ENCODE results near the gene ZNF462. TPM values are rescaled to one million over a fixed set of nuclear protein-coding genes. Genes with fewer than 3 reads are reported as not detected.

The ZNF462 gene
- polyA plus RNA-seq, 10 donors, result 7.7 to 12.9 (median 9.2) TPM

DNA sequence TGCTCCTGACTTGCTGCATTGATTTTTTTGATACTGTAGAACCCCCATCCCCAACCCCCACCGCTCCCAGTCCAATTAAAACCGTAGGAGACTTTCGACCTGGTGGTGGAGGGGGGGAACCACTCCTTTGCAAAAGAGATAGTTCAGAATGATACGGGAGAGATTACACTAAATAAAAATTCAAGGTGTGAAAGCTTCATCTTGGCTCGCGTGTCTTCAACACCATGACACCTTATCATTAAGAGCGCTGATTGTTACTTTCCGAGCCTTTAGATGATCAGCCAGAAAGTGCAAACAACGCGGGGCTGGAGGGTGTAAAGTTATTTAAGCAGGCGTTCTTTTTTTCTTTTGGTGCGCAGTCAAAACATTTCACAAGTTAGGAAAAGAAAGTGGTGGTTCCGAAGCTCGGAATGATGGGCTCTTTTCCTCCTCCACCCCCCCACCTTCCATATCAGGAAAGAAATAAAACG, 1.3 kb upstream of the ZNF462 start:
- DNase-seq, result no peak

DNA sequence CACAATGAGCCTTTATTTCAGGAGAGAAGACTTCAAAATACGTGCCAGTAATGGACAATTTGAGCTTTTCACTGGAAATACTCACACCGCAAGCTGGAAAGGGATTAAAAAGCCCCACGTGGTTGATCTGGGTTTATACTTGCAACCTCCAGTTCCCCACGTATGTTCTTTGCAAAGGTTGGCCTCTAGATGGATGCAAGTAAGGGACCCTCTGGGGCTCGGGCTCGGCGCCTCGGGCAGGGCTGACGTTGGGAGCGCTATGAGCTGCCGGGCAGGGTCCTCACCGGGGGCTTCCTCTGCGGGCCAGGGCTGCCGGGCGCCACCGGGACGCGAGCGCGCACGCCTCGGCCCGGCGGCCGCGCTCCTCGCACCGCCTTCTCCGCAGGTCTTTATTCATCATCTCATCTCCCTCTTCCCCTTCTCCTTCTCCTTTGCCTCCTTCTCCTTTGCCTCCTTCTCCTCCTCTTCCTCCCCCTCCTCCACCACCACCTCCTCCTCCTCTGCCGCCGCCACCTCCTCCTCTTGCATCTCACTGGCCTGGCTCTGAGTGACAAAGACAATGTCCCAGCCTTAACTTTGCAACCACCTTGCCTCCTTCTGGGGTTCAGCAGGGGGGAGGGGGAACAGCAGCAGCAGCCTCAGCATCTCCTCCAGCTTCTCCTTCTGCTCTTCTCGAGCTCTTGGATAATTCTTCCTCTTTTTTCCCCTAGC, 701 bp upstream of the ZNF462 start:
- DNase-seq, result peak; percentile 52 to 90 (median 61)

DNA sequence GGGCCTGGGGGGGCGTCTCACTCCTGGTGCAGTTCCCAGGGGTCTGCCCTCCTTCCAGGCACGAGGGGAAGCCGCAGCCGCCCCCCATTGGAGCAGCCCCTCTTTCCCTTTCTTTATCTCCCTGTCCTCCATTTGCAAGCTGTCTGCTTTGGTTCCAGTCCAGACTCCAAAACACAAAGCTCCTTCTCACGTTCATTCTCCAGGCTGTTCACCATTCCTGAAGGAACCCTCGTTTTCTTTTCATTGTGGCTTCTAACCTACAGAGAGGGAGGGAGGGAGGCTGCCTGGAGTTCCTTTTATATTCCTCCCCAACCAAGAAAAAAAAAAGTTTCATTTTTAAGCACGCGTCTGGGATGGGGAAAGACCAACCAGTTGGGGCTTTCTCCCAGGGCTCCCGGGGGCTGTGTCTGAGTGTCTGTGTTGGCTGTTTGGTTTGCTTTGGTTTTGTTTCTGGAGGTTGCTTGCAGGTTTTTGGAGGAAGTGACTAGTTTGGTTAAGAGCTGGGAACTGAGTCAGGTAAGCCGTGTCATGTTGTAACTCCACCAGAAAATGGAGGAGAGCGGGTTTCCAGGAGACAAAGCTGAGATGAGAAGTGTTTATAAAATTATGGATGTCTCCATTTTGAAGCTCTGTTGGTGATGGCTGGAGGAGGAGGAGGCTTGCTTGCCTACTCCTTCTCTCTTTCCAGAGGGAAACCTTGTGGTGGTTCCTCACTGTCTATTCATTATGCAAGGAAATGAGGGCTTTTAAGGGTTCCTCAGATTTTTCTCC, 1.6 kb downstream of the ZNF462 start:
- peak; percentile 43 to 89 (median 58) for DNase-seq

DNA sequence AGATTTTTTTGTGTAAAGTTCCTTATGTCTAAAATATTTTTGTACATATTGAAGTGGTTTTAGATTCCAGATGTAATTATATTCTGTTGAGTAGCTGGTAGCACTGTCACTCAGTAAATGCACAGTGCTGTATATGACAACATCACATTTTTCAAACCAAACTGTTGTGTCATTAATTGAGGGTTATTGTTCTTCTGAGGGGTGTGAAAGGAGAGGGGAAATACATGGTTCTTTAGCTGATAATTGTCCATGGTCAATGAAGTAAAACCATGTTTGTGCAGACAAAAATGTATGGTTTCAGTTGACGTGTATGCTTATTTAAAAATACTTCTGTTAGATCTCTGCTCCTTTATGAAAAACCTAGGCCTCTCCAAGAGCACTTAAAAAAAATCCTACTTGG, 3.3 kb downstream of the ZNF462 start:
- DNase-seq, result no peak

DNA sequence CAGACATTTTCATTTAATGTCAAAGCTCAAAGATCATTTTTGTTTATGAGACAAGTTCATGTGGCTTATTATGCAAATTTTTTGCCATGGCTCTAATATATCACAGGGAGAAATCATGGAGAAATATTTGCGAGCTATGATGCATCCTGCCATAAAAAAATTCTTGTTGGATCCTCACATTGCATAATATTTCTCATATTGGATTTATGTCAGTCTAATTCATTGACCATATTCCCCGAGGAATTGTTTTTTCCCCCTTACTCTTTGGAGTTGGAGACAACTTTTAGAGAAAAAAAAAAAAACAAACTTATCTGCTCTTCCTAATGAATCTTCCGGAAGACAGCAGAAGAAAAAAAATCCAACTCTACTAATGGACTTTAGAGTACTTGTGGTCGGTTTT, 4.3 kb downstream of the ZNF462 start:
- no peak for DNase-seq

DNA sequence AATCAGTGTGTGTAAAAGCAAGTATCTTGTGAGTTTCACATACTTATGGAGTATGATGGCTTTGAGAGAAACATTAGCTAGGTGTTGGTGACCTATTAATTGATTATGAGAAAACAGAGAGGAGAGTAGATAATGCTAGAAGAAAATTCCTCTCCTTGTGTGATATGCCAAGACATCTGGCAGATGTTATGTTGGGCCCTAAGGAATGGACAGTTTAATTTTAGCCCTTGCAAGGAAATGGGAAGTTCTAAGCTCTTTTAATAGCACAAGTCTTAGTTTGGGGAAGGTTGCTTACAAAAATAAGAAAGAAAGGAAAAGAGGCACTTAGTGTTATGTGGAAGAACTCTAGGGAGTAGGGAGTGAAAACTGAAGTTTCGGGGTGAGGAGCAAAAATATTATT, 5.1 kb downstream of the ZNF462 start:
- peak in 1 of 3 donors; percentile 63 for DNase-seq

DNA sequence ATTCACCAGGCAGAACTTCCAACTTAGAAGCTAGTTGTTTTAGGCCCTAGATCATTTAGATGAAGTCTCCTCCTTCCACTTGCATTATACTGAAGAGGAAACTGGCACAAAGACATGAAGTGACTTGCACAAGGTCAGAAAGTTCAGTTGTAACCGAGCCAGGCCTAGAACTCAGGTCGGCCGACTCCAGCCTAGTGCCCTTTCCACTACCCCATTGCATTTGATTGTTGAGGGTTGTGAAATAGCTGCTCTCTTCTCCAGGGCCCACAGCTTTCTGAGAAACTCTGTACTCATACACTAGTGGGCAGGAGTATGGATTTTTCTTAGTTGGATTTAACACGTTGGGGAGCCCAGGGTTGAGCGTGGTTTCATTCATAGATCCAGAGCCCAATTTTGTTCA, 5.6 kb downstream of the ZNF462 start:
- DNase-seq, result no peak

DNA sequence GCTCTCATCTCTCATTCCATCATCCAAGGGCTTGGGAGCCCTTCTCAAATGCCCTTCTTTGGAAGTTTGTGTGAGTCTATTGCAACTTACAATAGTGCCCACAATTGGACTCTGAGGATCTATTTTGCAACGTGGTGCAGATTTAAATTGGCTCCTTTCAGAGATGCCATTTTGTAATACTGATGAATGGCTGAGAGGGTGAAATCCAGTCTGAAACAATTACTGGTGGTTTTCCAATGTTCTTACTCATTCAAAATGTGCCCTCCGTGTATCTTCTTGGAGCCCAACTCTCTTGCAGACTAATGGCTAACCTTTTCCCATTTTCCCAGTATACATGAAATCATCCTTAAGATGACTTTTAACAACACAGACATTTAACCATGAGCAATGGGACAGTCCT, 6.1 kb downstream of the ZNF462 start:
- DNase-seq, result no peak

DNA sequence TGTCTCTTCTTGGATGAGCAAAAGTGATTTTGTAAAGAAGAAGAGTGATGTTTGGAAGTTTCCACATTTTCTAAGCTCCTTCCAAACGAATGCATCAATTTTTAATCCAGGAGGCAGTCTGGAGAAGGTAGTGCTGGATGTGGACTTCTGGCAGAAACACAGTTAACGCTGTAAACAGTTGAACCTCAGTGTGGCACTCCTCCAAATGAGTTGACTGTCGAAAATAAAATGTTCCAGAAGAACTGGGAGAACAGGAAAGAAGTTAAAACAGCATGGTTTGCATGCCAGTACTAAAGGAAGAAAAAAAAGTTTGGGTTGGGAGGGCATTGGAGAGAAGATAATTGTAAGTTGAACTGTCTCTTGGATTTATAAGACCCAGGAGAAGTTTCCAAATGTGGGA, 6.5 kb downstream of the ZNF462 start:
- peak in 1 of 3 donors; percentile 64 for DNase-seq

DNA sequence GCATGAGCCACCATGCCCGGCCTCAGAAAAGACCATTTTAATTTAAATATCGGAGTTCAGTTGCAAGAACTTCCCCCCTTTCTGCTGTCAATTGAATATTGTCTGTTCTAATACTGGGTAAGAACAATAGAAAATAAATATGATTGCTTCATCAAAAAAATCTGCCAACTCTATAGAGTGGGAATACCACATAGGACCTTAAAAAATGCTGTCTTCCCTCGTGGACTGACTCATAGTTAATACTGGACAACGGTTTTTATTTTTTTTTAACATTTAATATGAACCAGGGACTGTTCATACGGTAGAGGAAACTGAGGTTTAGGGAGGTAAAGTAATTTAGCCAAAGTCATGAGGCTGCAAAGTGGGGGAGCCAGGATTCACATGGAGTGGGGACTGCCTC, 9.7 kb downstream of the ZNF462 start:
- DNase-seq, result no peak

DNA sequence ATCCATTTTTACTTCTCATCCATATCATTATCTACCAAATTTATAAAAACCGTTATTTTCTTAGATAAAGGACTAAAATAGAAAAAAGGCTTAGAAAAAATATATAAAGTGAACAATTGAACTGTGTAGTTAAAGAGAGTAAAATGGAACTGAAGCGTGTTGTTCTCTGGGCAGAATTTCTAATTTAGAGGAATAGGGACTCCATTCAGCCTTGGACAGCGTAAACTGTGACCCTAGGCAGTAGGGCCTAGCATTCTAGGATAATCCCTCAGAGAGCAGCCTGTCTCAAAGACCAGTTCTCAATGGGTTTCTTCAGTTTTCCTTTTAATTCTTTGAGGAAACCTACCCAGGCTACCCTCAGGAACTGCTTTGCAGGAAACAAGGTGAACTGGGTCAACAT, 11.1 kb downstream of the ZNF462 start:
- DNase-seq, result no peak

DNA sequence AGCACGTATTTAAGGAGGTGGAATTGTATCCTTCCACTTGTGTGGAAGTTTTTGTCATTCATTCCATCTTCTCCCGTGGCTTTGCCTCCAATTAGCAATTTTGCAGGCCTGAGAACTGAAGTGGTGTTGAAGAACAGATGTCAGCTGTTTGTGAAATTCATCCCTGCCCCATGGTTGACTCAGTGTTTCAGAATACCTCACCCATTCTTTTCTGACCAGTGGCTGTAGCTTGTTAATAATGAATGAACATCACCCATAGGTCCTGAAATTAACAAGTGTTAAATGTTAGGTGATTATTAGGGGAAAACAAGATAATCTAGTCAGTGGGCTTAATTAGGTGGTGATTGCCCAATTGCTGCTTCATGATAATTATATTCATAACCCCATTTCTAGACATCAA, 11.7 kb downstream of the ZNF462 start:
- no peak for DNase-seq

DNA sequence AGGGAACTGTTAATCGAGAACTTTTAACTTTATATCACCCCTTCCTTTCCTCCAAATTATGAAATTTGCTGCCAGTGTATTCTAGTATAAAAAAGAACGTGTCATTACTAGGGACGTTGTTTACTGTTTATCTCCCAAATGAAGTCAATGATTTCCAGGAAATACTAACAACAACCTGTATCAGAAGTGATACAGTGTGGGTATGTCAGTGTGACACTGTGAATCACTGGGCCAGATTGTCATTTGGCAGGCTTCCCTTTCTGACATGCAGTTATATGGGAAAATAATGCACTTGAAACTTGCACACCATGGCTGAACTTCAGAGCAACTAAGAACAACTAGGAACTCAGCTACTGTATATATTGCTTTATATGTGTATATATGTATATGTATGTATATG, 12.6 kb downstream of the ZNF462 start:
- no peak for DNase-seq

DNA sequence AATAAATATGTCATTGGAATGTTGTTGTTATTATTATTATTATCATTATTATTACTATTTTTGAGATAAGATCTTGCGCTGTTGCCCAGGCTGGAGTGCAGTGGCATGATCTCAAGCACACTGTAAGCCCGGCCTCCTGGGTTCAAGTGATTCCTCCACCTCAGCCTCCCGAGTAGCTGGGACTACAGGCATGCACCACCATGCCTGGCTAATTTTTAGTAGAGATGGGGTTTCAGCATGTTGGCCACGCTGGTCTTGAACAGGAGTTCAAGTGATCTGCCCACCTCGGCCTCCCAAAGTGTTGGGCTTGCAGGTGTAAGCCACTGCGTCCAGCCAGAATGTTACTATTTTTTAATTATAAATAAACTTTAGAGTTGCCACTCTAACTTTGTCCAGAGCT, 14.4 kb downstream of the ZNF462 start:
- no peak for DNase-seq

DNA sequence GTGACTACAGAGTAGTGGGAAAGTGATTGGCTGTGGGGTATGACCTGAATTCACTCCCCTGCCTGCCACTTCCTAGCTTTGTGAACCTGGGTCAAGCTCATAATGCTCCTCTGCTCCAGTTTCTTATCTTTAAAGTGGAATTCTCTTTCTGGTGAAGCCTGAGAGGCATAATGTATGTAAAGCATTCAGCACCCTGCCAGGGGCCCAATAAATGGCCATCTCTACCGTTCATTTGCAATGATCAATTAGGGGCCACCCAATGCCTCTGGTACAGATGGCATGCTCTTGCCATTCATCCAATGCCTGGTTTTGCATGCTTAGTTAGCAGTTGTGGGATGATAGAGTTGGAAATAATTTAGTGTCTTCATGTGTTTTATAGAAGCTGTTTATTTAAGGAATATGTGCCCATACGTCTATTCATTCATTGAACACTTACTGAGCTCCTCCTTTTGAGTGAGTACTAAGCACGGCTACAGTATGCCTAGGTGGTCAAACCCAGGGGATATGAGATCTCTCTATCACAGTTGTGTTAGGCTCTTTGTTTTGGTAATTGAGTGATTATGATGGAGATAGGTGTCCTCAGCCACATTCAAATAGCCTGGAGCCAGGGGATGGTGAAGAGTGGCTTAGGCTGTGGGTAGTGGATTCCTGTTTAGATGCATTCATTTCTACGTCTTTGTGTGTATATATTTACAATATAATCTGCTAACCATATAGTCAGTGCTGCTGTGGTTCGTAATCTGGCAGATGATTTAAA, 15.3 kb downstream of the ZNF462 start:
- DNase-seq, result no peak

DNA sequence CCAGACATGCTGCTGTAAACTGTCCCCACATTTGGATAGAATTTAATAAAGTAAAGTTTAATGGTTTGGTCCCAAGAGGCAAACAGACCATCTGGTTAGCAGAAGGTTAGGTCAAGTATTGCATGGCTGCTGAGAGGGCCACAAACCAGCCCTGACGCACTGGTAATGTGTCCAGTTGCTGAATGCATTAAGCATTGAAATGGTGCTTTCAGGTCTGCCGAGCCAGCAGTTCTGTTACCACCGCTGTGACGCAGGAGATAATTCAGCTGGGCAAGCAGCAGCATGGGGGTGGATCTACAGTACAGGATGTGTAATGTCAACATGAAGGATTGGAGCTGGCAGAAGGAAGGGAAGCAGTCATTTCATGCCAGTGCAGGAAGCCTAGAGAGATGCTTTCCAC, 16.0 kb downstream of the ZNF462 start:
- peak; percentile 51 to 78 (median 72) for DNase-seq

DNA sequence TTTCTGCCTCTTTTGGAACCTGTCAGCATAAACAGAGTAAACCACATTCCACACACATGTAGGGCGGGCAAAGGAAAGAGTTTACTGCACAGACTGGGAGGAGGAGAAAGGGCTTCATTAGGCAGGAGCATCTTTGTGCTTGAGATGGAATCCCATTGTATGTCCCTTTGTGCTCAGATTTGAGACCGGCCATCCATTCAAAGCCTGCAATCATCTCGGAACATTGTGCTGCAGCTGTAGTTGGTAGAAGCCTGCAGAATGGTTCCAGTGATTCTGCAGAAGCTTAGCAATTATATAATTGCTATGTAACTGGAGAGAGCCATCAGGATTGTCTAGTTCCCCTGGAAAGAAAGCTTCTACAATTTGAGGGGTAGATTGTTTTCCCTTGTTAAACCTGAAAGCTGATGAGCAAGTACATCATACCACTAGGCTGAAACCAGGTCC, 16.5 kb downstream of the ZNF462 start:
- no peak for DNase-seq

DNA sequence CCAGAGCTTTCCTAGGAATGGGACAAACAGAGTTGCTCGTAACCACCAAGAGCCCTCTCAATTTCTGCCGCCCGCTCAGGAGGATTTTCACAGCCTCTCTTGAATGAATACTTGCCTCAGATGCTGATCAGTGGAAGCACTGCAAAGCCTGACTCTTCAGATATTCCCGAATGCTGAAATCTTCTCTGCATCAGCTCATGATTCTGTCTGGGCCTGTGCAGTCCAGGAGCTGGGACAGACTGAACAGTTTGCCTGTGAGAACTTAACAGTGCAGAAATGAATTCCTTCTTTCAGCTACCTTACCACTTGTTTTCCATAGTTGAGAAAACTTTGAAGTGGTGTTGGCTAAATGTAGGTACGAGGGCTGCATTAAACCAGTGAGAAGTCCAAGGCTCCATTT, 17.1 kb downstream of the ZNF462 start:
- no peak for DNase-seq

DNA sequence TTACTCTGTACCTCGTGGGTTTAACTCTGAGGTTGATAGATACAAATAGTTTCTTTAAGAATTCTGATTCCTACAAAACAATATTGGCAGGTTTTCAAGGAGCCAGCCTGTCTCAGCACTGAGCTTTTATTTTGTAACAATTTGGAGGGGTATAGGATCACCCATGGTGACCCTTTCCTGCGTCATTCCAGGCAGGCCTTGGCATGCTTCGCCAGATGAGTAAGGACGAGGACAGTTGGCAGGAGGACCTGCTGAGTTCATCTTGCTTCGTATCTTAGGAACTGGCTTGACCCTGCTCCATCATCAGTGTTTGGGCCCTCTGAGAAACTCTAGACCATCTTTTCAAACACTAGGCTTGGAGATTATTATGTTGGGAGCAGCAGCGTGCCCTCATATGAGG, 17.9 kb downstream of the ZNF462 start:
- no peak for DNase-seq

DNA sequence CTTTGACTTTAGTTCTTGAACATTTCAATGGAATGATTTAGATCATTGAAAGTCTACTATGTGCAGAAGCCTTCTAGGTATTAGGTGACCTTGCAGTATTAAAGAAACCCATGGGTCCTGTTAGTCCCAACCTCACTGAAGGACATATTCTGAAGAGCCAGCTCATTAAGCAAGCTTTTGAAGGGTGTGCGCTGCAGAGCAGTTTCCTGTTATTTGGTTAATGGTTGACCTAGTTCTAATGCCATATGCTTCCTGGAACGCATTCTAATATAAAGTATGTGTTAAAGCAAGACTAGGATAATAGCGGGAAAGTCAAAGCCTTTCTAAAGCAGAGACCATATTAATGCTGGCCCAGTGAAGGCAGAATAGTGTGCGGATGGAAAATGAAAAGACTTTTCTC, 20.1 kb downstream of the ZNF462 start:
- no peak for DNase-seq

DNA sequence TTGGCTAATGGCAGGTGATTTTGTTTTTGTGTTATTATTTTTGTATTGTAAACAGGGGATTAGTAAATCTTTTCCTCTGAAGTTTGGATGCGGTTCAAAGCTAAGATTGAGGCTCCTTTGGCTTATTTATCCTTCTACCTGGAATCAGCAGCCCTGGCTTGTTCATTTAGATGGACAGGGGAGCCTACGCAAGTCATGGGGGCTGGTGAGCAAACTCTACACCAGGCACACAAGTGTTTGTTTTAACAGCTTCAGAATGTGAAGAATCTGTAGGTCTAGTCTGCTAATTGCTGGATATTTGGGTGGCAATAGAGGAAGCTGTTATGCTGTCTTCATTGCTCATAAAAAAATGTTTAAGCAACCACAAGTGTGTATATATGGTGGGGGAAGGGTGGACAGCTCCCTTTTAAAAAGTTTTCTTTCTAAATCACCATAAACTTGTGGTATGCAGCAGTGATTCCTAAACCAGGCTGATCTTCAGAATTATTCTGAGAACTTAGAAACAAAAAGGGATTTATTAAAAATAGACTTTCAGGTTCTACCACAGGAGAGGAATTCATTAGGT, 20.7 kb downstream of the ZNF462 start:
- DNase-seq, result no peak

DNA sequence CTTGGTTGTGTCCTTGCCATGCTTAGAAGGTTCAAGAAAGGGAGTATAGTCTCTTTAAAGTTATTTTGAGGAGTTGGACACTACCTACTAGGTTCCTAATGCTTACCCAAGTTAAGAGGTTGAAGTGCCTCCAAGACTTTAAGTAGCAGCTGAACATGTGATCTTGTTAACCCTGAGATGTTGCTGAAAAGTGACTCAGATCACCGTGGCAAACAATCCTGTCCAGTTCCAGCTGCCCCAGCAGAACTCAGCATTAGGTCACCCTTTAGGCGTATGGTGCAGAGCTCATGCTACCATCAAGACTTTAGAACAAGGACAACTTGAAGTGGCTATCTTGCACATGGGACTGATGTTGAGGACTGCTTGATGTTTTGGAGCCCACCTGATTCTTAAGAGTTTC, 22.5 kb downstream of the ZNF462 start:
- no peak for DNase-seq

All from muscle of back (tissue), 11 donors.